Activated T-cell treated with anti-CD3 and anti-CD28 coated beads for 4 hours (primary cell): ENCODE measurements around the gene KIF20B.
"Not testable (repeated sequence)": the region's sequence is repeated elsewhere in the genome, so short reads cannot be mapped to it uniquely, and the experiment has no call there.

ENCODE experiments used
- DNase-seq: peaks from one replicate; pipeline ENCODE4 v3.0.0-alpha.2; 2020

The KIF20B gene

DNA sequence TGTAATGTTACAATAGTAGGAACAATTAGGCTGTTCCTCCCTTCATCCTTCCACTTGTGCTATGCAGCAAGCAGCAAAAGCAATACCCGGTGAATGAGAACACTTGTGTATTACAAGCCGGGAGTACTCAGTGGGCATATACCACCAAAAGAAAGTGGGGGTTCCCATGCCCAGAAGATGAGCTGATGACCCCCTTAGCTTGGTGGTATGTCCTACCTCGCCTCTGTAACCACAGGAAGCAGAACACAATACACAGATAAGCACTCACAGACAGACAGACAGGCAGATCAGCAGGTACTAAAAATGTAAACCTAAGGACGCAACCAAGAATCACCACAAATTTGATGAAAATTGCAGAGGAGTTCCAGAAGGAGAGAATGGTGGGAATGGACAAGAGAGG is 15.5 kb upstream of the KIF20B start:
- no peak for DNase-seq

GRCh38 chr10:89690027-89690426 is 11.4 kb upstream of the KIF20B start:
- DNase-seq, result no peak

- no peak for DNase-seq
These were observed 9.0 kb upstream of the KIF20B start for GRCh38 chr10:89692416-89692815.

- no peak for DNase-seq
These were observed 8.2 kb upstream of the KIF20B start for GRCh38 chr10:89693176-89693575.

DNA sequence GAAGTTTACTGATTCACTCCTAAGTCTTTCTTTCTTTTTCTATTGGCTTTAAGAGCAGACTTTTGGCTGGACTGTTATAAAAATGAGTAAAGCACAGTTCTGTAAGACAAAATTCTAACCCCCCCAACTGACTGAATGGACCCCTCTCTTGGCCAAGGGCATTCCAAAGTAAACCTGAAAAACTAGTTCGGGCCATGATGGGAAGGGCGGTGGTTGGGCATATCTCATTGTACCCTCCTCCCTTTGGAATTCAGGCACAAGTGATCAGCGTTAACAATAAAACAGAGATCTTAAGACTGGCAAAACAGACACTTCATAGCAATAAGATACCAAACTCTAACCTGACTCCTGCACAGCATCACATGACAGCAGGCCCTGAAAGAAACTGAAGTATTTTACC is 6.1 kb upstream of the KIF20B start:
- DNase-seq, result no peak

GRCh38 chr10:89697946-89698345 is 3.4 kb upstream of the KIF20B start:
- no peak for DNase-seq

DNA sequence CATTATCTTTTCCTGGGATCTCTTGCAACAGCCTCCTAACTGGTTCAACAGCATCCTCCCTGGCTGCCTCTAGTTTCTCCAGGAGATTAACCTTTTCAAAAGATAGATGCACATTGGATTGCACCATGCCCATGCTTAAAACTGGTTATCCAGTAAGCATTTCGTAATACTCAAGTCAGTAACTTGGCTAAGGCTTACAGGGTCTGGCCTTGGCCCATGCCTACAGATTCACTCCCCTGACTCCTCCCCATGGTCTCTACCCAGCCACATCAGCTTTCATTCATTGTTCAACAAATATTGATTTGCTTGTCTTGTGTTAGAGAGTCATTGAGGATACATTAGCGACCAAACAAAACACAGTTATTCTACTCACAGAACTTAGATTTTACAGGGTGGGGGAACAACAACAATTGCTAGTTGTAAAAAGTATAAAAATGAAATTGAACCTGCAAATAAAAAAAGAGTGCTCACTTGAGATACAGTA is 1.8 kb upstream of the KIF20B start:
- no peak for DNase-seq

GRCh38 chr10:89700923-89701241 is 508 bp upstream of the KIF20B start:
- no peak for DNase-seq

DNA sequence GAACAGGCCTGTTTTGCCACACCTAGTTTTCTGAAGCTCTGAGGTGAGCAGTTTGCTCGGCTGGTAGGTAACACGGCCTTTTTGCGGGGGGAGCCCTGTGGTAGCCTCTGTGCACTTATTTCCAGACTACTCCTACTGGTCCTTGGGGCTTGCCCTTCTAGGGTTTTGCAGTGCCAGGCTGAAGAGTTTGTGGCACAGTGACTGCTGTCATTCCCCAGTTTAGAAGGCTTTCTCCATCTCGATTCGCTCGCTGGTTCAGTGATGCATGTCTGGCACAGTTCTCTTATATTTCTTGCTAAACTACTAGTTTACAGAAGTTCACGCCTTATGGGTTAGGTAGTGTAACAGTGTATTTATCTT is 711 bp downstream of the KIF20B start:
- no peak for DNase-seq

DNA sequence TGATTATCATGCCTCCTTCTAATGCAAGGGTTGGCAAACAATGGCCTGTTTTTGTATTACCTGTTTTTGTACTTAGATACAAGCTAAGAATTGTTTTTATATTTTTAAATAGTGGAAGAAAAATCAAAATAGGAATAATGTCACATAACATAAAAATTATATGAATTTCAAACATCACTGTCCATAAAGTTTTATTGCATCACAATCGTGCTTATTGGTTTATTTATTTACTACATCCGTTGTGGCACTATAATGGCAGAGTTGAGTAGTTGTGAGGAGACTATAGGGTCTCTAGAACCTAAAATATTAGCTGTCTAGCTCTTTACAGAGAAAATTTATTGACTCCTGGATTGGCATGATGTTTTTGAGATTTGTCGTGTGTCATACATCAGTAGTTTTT is 4.1 kb downstream of the KIF20B start:
- no peak for DNase-seq

- DNase-seq, result no peak
These were observed 4.6 kb downstream of the KIF20B start for GRCh38 chr10:89706011-89706410.

GRCh38 chr10:89707372-89707771 is 6.0 kb downstream of the KIF20B start:
- no peak for DNase-seq

GRCh38 chr10:89710753-89711152 is 9.4 kb downstream of the KIF20B start:
- DNase-seq, result no peak

GRCh38 chr10:89734616-89735015 is 33.2 kb downstream of the KIF20B start:
- no peak for DNase-seq

- no peak for DNase-seq
These were observed 37.3 kb downstream of the KIF20B start for GRCh38 chr10:89738551-89739209.

- DNase-seq, result no peak
These were observed 39.9 kb downstream of the KIF20B start for GRCh38 chr10:89741126-89741762.

- DNase-seq, result no peak
These were observed 42.6 kb downstream of the KIF20B start for GRCh38 chr10:89744026-89744425.

GRCh38 chr10:89745903-89746302 is 44.5 kb downstream of the KIF20B start:
- DNase-seq, result no peak

- no peak for DNase-seq
These were observed 49.1 kb downstream of the KIF20B start for GRCh38 chr10:89750441-89750840.

- no peak for DNase-seq
These were observed 54.0 kb downstream of the KIF20B start for GRCh38 chr10:89755374-89755773.

GRCh38 chr10:89759531-89759930 is 58.1 kb downstream of the KIF20B start:
- DNase-seq, result no peak

DNA sequence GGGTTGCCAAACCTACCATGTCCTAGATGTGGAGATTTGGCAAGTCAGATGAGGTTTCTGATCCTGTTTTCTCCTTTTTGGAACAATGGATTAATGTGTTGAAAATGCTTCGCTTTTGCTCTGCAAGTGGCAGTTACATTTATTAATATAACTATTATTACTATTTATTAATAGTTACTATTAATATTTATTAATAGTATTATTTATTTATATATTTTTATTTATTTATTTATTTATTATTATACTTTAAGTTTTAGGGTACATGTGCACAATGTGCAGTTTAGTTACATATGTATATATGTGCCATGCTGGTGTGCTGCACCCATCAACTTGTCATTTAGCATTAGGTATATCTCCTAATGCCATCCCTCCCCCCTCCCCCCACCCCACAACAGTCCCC is 62.3 kb downstream of the KIF20B start:
- not testable (repeated sequence) for DNase-seq

- DNase-seq, result no peak
These were observed 70.3 kb downstream of the KIF20B start for GRCh38 chr10:89771684-89772083.

DNA sequence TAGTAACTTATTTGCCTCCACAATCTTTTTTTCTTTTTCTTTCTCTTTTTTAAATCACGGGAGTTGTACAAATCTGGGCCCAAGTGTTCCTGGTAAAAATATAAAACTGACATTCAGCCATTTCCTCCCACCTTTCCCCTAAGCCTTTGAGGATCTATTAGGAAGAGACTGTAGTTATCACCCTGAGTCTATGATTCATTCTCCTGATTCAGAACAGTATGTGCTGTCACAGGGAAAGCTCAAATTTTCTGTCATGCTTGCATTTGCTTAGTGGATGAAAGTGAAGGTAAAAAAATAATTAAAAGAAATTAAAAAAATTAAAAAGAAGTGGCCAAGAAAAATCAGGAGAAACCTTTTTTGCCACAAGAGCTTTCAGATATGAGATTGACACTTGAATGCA is 71.7 kb downstream of the KIF20B start:
- DNase-seq, result no peak

- DNase-seq, result no peak
These were observed 75.3 kb downstream of the KIF20B start for GRCh38 chr10:89776665-89777064.
